Adrenal gland (tissue), 12 donors: Measurements from ENCODE around the gene UBE2D4. TPM values are rescaled to one million over a fixed set of nuclear protein-coding genes. Genes with fewer than 3 reads are reported as not detected.
"Not testable (repeated sequence)": the region's sequence is repeated elsewhere in the genome, so short reads cannot be mapped to it uniquely, and the experiment has no call there.

Source experiments
- DNase-seq, 7 donors: peaks; one replicate each; pipeline ENCODE4 v3.0.0-alpha.2; 2019 to 2020
- H3K27ac ChIP-seq, 5 donors: fragments of 200-600 bp; sonication (generic) in 4 of 5; 1 replicate in 3 of 5; 2 replicates in 2 of 5; pipeline versions ENCODE4 v1.5.1 to v1.8.0; 2016 to 2020; ENCODE audit warnings: mild to moderate bottlenecking in 1 of 5
- H3K27me3 ChIP-seq: fragments of 200-600 bp; 2 replicates; pipeline ENCODE4 v1.8.0; 2021
- H3K36me3 ChIP-seq, 2 donors: fragments of 200-600 bp; replicated peaks in 1 of 2; 1 replicate in 1 of 2; 2 replicates in 1 of 2; pipeline versions ENCODE4 v1.5.1 to v1.8.0; 2018 to 2022
- H3K4me1 ChIP-seq, 2 donors: fragments of 200-600 bp; replicated peaks in 1 of 2; 1 replicate in 1 of 2; 2 replicates in 1 of 2; pipeline versions ENCODE4 v1.5.1 to v1.8.0; 2018 to 2021
- H3K4me3 ChIP-seq, 4 donors: fragments of 200-600 bp; sonication (generic) in 3 of 4; one replicate each; pipeline ENCODE4 v1.5.1; 2016 to 2018
- H3K9me3 ChIP-seq, 3 donors: fragments of 200-600 bp; sonication (generic) in 1 of 3; replicated peaks in 1 of 3; 1 replicate in 2 of 3; 2 replicates in 1 of 3; pipeline versions ENCODE4 v1.5.1 to v1.8.0; 2016 to 2021
- CTCF ChIP-seq, 6 experiments: fragments of 450-650 bp in 4 of 6; fragments of 200-600 bp in 2 of 6; sonication (generic) in 1 of 6; IDR thresholded peaks; 1 replicate in 5 of 6; 2 replicates in 1 of 6; pipeline versions ENCODE4 v1.5.1 to v1.8.0; 2016 to 2021; ENCODE audit warnings: antibody characterized with exemption in 6 of 6, mild to moderate bottlenecking in 2 of 6, moderate library complexity in 1 of 6
- POLR2A ChIP-seq, 2 donors: fragments of 450-650 bp; IDR thresholded peaks; one replicate each; pipeline ENCODE4 v1.6.1; 2017; ENCODE audit warnings: antibody characterized with exemption in 2 of 2, mild to moderate bottlenecking in 2 of 2, moderate library complexity in 1 of 2
- WGBS, 4 donors: extraction: QIAGEN DNeasy Blood & Tissue Kit in 2 of 4; methylation state at CpG; one replicate each; pipeline versions ENCODE4 v1.1.5 to v1.1.7; 2013 to 2017; 5-methylcytosine and 5-hydroxymethylcytosine counted together
- intact Hi-C, 2 donors: fragments of 100-400 bp; cut with DNase I; formaldehyde crosslinking; loops; one replicate each; pipeline versions ENCODE4 v1.14.1 to v1.15.0; 2022 to 2023
- polyA plus RNA-seq, 3 donors: library from polyadenylated mRNA; stranded (reverse); fragments of 200-250 nt in 2 of 3; fragments of 350-450 nt in 1 of 3; fragmentation: Illumina TruSeq in 1 of 3; extraction: RNeasy Lipid Tissue Mini Kit (QIAGEN cat#74804) in 1 of 3; gene quantifications; one replicate each; pipeline ENCODE4 v1.2.3, GENCODE V29; 2013 to 2014
- total RNA-seq, 9 donors: library from RNA; depleted of rRNA in 4 of 9; stranded (reverse); fragments of >200 nt in 4 of 9; fragments of 120-200 nt in 1 of 9; fragmentation: NEBNext Ultra II Directional in 1 of 9; extraction: Animal tissue kit (Norgen Biotek cat#: 25700) in 1 of 9; gene quantifications; one replicate each; pipeline versions ENCODE4 v1.1.0 to v1.2.4, GENCODE V29; 2013 to 2023
- donor health status: healthy with polysubstance abuse.
- donor health status: Bipolar disorder and iron deficiency.
- donor health status: DM: yes; HTN: yes; CAD: no.
- donor health status: DM: no; HTN: no; CAD: no.
- donor health status: DM: no; HTN: no; CAD: no.
- donor health status: DM: yes; HTN: yes; CAD: no.

UBE2D4 gene
- total and polyA plus RNA-seq, 12 donors: 29.1 to 76.8 (median 41.1) TPM

- TF ChIP-seq CTCF (IDR thresholded peaks at IDR 0.05): no peak
- TF ChIP-seq POLR2A (IDR thresholded peaks at IDR 0.05): no peak
- no peaks in the 10 kb centered on the region for H3K27me3 ChIP-seq
- DNase-seq: no peak
- 20 to 61% (median 41%) methylated on average over 1 of the region's 1 CpG for WGBS, 4 donors
- intact Hi-C loops: no loop called here
- H3K4me1 ChIP-seq: no peaks in the 10 kb centered on the region
- H3K4me3 ChIP-seq: no peak overlapping the region
- H3K27ac ChIP-seq: no peak overlapping the region
- no peaks in the 10 kb centered on the region for H3K9me3 ChIP-seq
- no peaks in the 10 kb centered on the region for H3K36me3 ChIP-seq
Measured at GRCh38 chr7:43960933-43961332, 34.7 kb downstream of the UBE2D4 start.

- H3K27me3 ChIP-seq, H3K9me3 ChIP-seq, DNase-seq, H3K27ac ChIP-seq, intact Hi-C loops, H3K36me3 ChIP-seq, H3K4me1 ChIP-seq, H3K4me3 ChIP-seq: not testable (repeated sequence)
- WGBS, 4 donors: 87 to 100% (median 92%) methylated on average over 2 to 3 of the region's 3 CpGs
Measured at GRCh38 chr7:43966392-43966791, 40.2 kb downstream of the UBE2D4 start.

GRCh38 chr7:43968172-43969040, 42.2 kb downstream of the UBE2D4 start:
- H3K9me3 ChIP-seq, DNase-seq, H3K36me3 ChIP-seq, intact Hi-C loops, H3K27me3 ChIP-seq, H3K4me1 ChIP-seq, H3K4me3 ChIP-seq, H3K27ac ChIP-seq: not testable (repeated sequence)
- WGBS, 4 donors: 78 to 100% (median 81%) methylated on average over 2 to 17 of the region's 20 CpGs

- H3K27me3 ChIP-seq, H3K9me3 ChIP-seq, DNase-seq, H3K4me1 ChIP-seq, H3K36me3 ChIP-seq, H3K4me3 ChIP-seq, intact Hi-C loops, H3K27ac ChIP-seq: not testable (repeated sequence)
- 63 to 92% (median 86%) methylated on average over 1 to 10 of the region's 11 CpGs for WGBS, 4 donors
Measured at GRCh38 chr7:43969586-43969985, 43.4 kb downstream of the UBE2D4 start.

- H3K4me3 ChIP-seq, H3K36me3 ChIP-seq, intact Hi-C loops, H3K27ac ChIP-seq, H3K4me1 ChIP-seq, H3K9me3 ChIP-seq, H3K27me3 ChIP-seq, DNase-seq: not testable (repeated sequence)
- 93 to 96% methylated on average over 3 of the region's 5 CpGs; no CpG with 5 or more reads in 2 of the 4 donors for WGBS, 4 donors
Measured at GRCh38 chr7:43970698-43971097, 44.5 kb downstream of the UBE2D4 start.

GRCh38 chr7:43974033-43974573, 47.9 kb downstream of the UBE2D4 start:
- H3K9me3 ChIP-seq, DNase-seq, H3K27me3 ChIP-seq, H3K27ac ChIP-seq, H3K4me1 ChIP-seq, H3K4me3 ChIP-seq, intact Hi-C loops, H3K36me3 ChIP-seq: not testable (repeated sequence)
- WGBS, 4 donors: 79 to 92% (median 89%) methylated on average over 5 to 7 of the region's 8 CpGs

GRCh38 chr7:43974725-43975482, 48.7 kb downstream of the UBE2D4 start:
- H3K27me3 ChIP-seq, H3K27ac ChIP-seq, H3K9me3 ChIP-seq, intact Hi-C loops, H3K4me1 ChIP-seq, H3K36me3 ChIP-seq, H3K4me3 ChIP-seq: not testable (repeated sequence)
- 81 to 99% (median 85%) methylated on average over 7 to 10 of the region's 10 CpGs for WGBS, 4 donors
- DNase-seq: peak in 2 of 7 donors; percentile 15 to 23
